HCT116 (cell line): ENCODE measurements around the gene TMED7. TPM values are rescaled to one million over a fixed set of nuclear protein-coding genes. Genes with fewer than 3 reads are reported as not detected.

Source experiments
- ATAC-seq: fragments of 200-7000 bp; cut with Tn5 transposase; 2 replicates; pipeline ENCODE4 v1.9.1; 2020; ENCODE audit warnings: mild to moderate bottlenecking, moderate library complexity
- BruUV-seq: library from RNA; stranded (reverse); fragments of 400-500 nt; replicated peaks from 2 replicates; lab custom pipeline; 2021; lab: Mats Ljungman, UMichigan
- CTCF ChIA-PET: fragments of 300-600 bp; sonication (Branson Sonifier 250); formaldehyde crosslinking; loops from one replicate; lab custom pipeline; 2021; ENCODE audit warnings: antibody characterized with exemption; lab: Charles Lee
- POLR2A ChIA-PET: fragments of 300-600, 350-600 bp; sonication (Branson Sonifier 250); formaldehyde crosslinking; loops from one replicate; lab custom pipeline; 2021; ENCODE audit warnings: antibody characterized with exemption; lab: Charles Lee
- RAD21 ChIA-PET, 2 experiments: fragments of 300-600 bp; sonication (Branson Sonifier 250); formaldehyde crosslinking; loops; one replicate each; lab custom pipeline; 2023; ENCODE audit warnings: low total read pairs in 2 of 2; ENCODE audit not compliant: uncharacterized antibody in 2 of 2, unreplicated experiment in 2 of 2, low non-redundant PET in 1 of 2; lab: Charles Lee
- DNase-seq: peaks from one replicate; pipeline ENCODE4 v3.0.0-alpha.2; 2010; ENCODE audit warnings: low read depth, low spot score
- H2AFZ ChIP-seq: fragments of 200-600 bp; shearing (Covaris generic), sonication (generic); 2 replicates; pipeline ENCODE4 v1.6.1; 2017; ENCODE audit warnings: low read depth, mixed run types, mixed read lengths, antibody characterized with exemption, low read length; ENCODE audit not compliant: poor library complexity, severe bottlenecking
- H3K27ac ChIP-seq: 2 replicates; pipeline ENCODE4 v1.5.1; 2012; ENCODE audit warnings: low read depth, low read length
- H3K27me3 ChIP-seq: fragments of 200-600 bp; sonication (generic); 2 replicates; pipeline ENCODE4 v1.6.1; 2016; ENCODE audit warnings: mixed run types, low read length, mixed read lengths; ENCODE audit not compliant: insufficient read depth
- H3K36me3 ChIP-seq, 2 experiments: fragments of 200-500 bp in 1 of 2; fragments of 200-600 bp in 1 of 2; sonication (Bioruptor generic) in 1 of 2; sonication (generic) in 1 of 2; 2 replicates each; pipeline versions ENCODE4 v1.5.1 to v1.6.1; 2014 to 2016; ENCODE audit warnings: low read length in 2 of 2, inconsistent platforms in 1 of 2, mixed read lengths in 1 of 2, mixed run types in 1 of 2; ENCODE audit not compliant: insufficient read depth in 2 of 2, control insufficient read depth in 1 of 2
- H3K4me1 ChIP-seq, 2 experiments: fragments of 200-600 bp in 1 of 2; sonication (generic) in 1 of 2; 2 replicates each; pipeline versions ENCODE4 v1.5.1 to v1.6.1; 2012 to 2017; ENCODE audit warnings: low read length in 2 of 2, inconsistent platforms in 1 of 2, mild to moderate bottlenecking in 1 of 2, mixed read lengths in 1 of 2, mixed run types in 1 of 2, moderate library complexity in 1 of 2; ENCODE audit not compliant: insufficient read depth in 2 of 2, control insufficient read depth in 1 of 2
- H3K4me2 ChIP-seq: fragments of 200-600 bp; sonication (generic); 2 replicates; pipeline ENCODE4 v1.6.1; 2017; ENCODE audit warnings: mixed run types, low read length, mixed read lengths
- H3K4me3 ChIP-seq, 2 experiments: fragments of 200-600 bp in 1 of 2; sonication (generic) in 1 of 2; replicated peaks in 1 of 2; 2 replicates each; pipeline ENCODE4 v1.5.1; 2011 to 2016; ENCODE audit warnings: low read length in 2 of 2, control low read depth in 1 of 2, low read depth in 1 of 2, mild to moderate bottlenecking in 1 of 2, mixed read lengths in 1 of 2, mixed run types in 1 of 2
- H3K79me2 ChIP-seq: fragments of 200-600 bp; sonication (generic); 2 replicates; pipeline ENCODE4 v1.6.1; 2017; ENCODE audit warnings: mild to moderate bottlenecking, mixed run types, low read length, moderate library complexity, mixed read lengths; ENCODE audit not compliant: insufficient read depth
- H3K9ac ChIP-seq: fragments of 200-600 bp; sonication (generic); 2 replicates; pipeline ENCODE4 v1.6.1; 2016; ENCODE audit warnings: low read length, mixed read lengths
- H3K9me2 ChIP-seq: fragments of 200-600 bp; sonication (generic), shearing (Covaris generic); 2 replicates; pipeline ENCODE4 v1.6.1; 2017; ENCODE audit warnings: mixed run types, mild to moderate bottlenecking, moderate library complexity; ENCODE audit not compliant: insufficient read depth
- H3K9me3 ChIP-seq, 2 experiments: fragments of 200-500 bp in 1 of 2; fragments of 200-600 bp in 1 of 2; sonication (Bioruptor generic) in 1 of 2; sonication (generic) in 1 of 2; 2 replicates each; pipeline ENCODE4 v1.6.1; 2014 to 2017; ENCODE audit warnings: low read length in 2 of 2, mixed read lengths in 2 of 2, inconsistent platforms in 1 of 2, low read depth in 1 of 2, mild to moderate bottlenecking in 1 of 2, mixed run types in 1 of 2, moderate library complexity in 1 of 2; ENCODE audit not compliant: control insufficient read depth in 1 of 2, insufficient read depth in 1 of 2
- H4K20me1 ChIP-seq: fragments of 200-600 bp; sonication (generic), shearing (Covaris generic); 2 replicates; pipeline ENCODE4 v1.6.1; 2017; ENCODE audit warnings: mixed run types, mild to moderate bottlenecking, moderate library complexity; ENCODE audit not compliant: insufficient read depth
- CBX3 ChIP-seq: IDR thresholded peaks from 2 replicates; pipeline ENCODE4 v1.6.1; 2012; ENCODE audit warnings: low read depth
- CEBPB ChIP-seq: IDR thresholded peaks from 2 replicates; pipeline ENCODE4 v1.6.1; 2012; ENCODE audit warnings: low read depth
- ELF1 ChIP-seq: IDR thresholded peaks from 2 replicates; pipeline ENCODE4 v1.6.1; 2012; ENCODE audit warnings: low read depth, borderline replicate concordance
- EZH2 ChIP-seq: fragments of 200-600 bp; sonication (generic); IDR thresholded peaks from 2 replicates; pipeline ENCODE4 v1.6.1; 2017; ENCODE audit warnings: antibody characterized with exemption, mixed run types
- EZH2phosphoT487 ChIP-seq: fragments of 200-600 bp; IDR thresholded peaks from 2 replicates; pipeline ENCODE4 v1.6.1; 2018; ENCODE audit warnings: antibody characterized with exemption, borderline replicate concordance
- JUND ChIP-seq: IDR thresholded peaks from 2 replicates; pipeline ENCODE4 v1.6.1; 2012
- POLR2A ChIP-seq: IDR thresholded peaks from 2 replicates; pipeline ENCODE4 v1.7.0; 2011; ENCODE audit warnings: borderline replicate concordance; ENCODE audit not compliant: insufficient read depth, insufficient read length; ENCODE audit errors: extremely low read depth
- POLR2AphosphoS5 ChIP-seq: IDR thresholded peaks from 2 replicates; pipeline ENCODE4 v1.6.1; 2011; ENCODE audit warnings: mild to moderate bottlenecking, low read depth, low read length, moderate library complexity
- RAD21 ChIP-seq: IDR thresholded peaks from 2 replicates; pipeline ENCODE4 v1.6.1; 2012; ENCODE audit warnings: low read depth, mild to moderate bottlenecking
- SIN3A ChIP-seq: IDR thresholded peaks from 2 replicates; pipeline ENCODE4 v1.6.1; 2012; ENCODE audit warnings: low read depth
- SP1 ChIP-seq: IDR thresholded peaks from 2 replicates; pipeline ENCODE4 v1.6.1; 2012; ENCODE audit warnings: low read depth
- SRF ChIP-seq: IDR thresholded peaks from 2 replicates; pipeline ENCODE4 v1.6.1; 2012; ENCODE audit warnings: low read depth
- TCF7L2 ChIP-seq: IDR thresholded peaks from 2 replicates; pipeline ENCODE4 v1.7.0; 2011; ENCODE audit warnings: borderline replicate concordance, inconsistent platforms; ENCODE audit not compliant: insufficient read depth, insufficient read length; ENCODE audit errors: extremely low read depth
- YY1 ChIP-seq: IDR thresholded peaks from 2 replicates; pipeline ENCODE4 v1.6.1; 2011; ENCODE audit warnings: low read length, low read depth, moderate library complexity, mild to moderate bottlenecking; ENCODE audit not compliant: insufficient replicate concordance; ENCODE audit errors: extremely low read depth
- ZFX ChIP-seq: fragments of 450-650 bp; IDR thresholded peaks from 2 replicates; pipeline ENCODE4 v1.6.1; 2017
- ZNF274 ChIP-seq: fragments of 200-500 bp; sonication (Bioruptor generic); IDR thresholded peaks from 2 replicates; pipeline ENCODE4 v1.6.1; 2014; ENCODE audit warnings: mild to moderate bottlenecking, low read depth, low read length, inconsistent platforms
- intact Hi-C: fragments of 100-400 bp; cut with micrococcal nuclease; formaldehyde crosslinking; loops from 2 replicates; pipeline ENCODE4 v1.10.0; 2022
- total RNA-seq: library from RNA; stranded (reverse); gene quantifications from one replicate; pipeline ENCODE4 v1.2.1, GENCODE V29; 2021; ENCODE audit not compliant: unreplicated experiment
- TF ChIP-seq, protein P1 (sequence below): IDR thresholded peaks from 2 replicates; pipeline ENCODE4 v1.6.1; 2012; ENCODE audit warnings: low read depth
- TF ChIP-seq, protein P2 (sequence below): IDR thresholded peaks from 2 replicates; pipeline ENCODE4 v1.6.1; 2012
- TF ChIP-seq, protein P3 (sequence below), 3 experiments: fragments of 200-600 bp in 1 of 3; sonication (generic) in 1 of 3; IDR thresholded peaks in 2 of 3; conservative IDR thresholded peaks in 1 of 3; 2 replicates each; pipeline ENCODE4 v1.5.1; 2012 to 2017; ENCODE audit warnings: low read depth in 2 of 3, low read length in 2 of 3, antibody characterized with exemption in 1 of 3, borderline replicate concordance in 1 of 3, control low read depth in 1 of 3, mild to moderate bottlenecking in 1 of 3, mixed read lengths in 1 of 3, mixed run types in 1 of 3, moderate library complexity in 1 of 3; ENCODE audit not compliant: insufficient read depth in 1 of 3

Gene TMED7
- total RNA-seq, 1 experiment from 2014 or later: 167 TPM

DNA sequence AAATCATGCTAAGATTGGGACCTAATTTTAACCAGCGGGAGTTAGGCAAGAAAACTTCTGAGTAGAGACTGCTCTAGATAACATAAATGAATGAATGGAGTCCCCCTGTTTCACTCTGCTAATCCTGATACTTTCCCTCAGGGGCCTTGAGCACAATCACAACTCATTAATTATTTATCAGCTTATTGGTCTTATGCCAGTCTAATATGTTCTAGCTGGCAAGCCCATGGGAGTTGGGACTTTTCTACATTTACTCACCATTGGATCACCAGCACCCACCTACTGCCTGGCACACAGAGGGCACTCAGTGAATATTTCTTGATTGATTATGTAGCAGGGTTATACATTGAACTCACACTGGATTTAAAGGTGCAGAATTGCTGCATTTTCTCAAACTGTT lies 13.5 kb upstream of the TMED7 start (continued):
- TF ChIP-seq CEBPB (no peak), JUND (no peak), CBX3 (no peak), SP1 (no peak), EZH2 (no peak), EZH2phosphoT487 (no peak), RAD21 (no peak), ZFX (no peak)

DNA sequence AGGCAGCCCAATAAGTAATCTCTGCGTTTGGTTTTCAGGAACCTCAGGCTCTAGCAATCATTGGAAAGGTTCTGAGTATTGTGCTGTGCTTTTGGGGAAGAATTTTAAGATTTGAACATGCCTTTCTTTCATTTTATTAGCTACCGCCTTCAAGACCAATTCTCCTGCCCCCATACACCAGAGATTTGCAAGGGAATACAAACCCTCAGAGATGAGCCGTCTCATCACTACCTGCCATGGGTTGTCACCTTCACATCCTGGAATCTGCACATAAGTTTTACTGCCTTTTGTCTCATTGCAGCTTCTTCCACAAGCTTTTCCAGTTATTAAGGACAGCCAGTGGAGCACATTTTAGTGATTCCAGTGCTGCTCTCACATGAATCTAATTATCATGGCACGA lies 11.7 kb upstream of the TMED7 start:
- H3K9me3 ChIP-seq: no peaks in the 10 kb centered on the region
- no peak overlapping the region for H3K4me2 ChIP-seq
- no peak overlapping the region for H3K9ac ChIP-seq
- CTCF ChIA-PET: no interaction called here
- no peaks in the 10 kb centered on the region for H3K9me2 ChIP-seq
- BruUV-seq: no TSS peak
- H3K79me2 ChIP-seq: no peaks in the 10 kb centered on the region
- no peak overlapping the region for H3K4me3 ChIP-seq
- RAD21 ChIA-PET: no interaction called here
- POLR2A ChIA-PET: no interaction called here
- H3K27me3 ChIP-seq: no peaks in the 10 kb centered on the region
- no peak for ATAC-seq
- no peaks in the 10 kb centered on the region for H3K36me3 ChIP-seq
- no peak overlapping the region for H3K27ac ChIP-seq
- intact Hi-C loops: no loop called here
- TF ChIP-seq, protein P1, sequence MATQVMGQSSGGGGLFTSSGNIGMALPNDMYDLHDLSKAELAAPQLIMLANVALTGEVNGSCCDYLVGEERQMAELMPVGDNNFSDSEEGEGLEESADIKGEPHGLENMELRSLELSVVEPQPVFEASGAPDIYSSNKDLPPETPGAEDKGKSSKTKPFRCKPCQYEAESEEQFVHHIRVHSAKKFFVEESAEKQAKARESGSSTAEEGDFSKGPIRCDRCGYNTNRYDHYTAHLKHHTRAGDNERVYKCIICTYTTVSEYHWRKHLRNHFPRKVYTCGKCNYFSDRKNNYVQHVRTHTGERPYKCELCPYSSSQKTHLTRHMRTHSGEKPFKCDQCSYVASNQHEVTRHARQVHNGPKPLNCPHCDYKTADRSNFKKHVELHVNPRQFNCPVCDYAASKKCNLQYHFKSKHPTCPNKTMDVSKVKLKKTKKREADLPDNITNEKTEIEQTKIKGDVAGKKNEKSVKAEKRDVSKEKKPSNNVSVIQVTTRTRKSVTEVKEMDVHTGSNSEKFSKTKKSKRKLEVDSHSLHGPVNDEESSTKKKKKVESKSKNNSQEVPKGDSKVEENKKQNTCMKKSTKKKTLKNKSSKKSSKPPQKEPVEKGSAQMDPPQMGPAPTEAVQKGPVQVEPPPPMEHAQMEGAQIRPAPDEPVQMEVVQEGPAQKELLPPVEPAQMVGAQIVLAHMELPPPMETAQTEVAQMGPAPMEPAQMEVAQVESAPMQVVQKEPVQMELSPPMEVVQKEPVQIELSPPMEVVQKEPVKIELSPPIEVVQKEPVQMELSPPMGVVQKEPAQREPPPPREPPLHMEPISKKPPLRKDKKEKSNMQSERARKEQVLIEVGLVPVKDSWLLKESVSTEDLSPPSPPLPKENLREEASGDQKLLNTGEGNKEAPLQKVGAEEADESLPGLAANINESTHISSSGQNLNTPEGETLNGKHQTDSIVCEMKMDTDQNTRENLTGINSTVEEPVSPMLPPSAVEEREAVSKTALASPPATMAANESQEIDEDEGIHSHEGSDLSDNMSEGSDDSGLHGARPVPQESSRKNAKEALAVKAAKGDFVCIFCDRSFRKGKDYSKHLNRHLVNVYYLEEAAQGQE: no peak
- no peak for TF ChIP-seq TCF7L2
- TF ChIP-seq RAD21: no peak
- TF ChIP-seq ZNF274: no peak
- no peak for TF ChIP-seq POLR2AphosphoS5
- no peak for TF ChIP-seq SP1
- no peak for TF ChIP-seq JUND
- no peak for TF ChIP-seq SRF
- TF ChIP-seq, protein P2, sequence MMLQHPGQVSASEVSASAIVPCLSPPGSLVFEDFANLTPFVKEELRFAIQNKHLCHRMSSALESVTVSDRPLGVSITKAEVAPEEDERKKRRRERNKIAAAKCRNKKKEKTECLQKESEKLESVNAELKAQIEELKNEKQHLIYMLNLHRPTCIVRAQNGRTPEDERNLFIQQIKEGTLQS: no peak
- no peak for TF ChIP-seq SIN3A
- TF ChIP-seq POLR2A: no peak
- no peak for TF ChIP-seq CBX3
- no peak for TF ChIP-seq YY1
- TF ChIP-seq ZFX: no peak
- TF ChIP-seq, protein P3, sequence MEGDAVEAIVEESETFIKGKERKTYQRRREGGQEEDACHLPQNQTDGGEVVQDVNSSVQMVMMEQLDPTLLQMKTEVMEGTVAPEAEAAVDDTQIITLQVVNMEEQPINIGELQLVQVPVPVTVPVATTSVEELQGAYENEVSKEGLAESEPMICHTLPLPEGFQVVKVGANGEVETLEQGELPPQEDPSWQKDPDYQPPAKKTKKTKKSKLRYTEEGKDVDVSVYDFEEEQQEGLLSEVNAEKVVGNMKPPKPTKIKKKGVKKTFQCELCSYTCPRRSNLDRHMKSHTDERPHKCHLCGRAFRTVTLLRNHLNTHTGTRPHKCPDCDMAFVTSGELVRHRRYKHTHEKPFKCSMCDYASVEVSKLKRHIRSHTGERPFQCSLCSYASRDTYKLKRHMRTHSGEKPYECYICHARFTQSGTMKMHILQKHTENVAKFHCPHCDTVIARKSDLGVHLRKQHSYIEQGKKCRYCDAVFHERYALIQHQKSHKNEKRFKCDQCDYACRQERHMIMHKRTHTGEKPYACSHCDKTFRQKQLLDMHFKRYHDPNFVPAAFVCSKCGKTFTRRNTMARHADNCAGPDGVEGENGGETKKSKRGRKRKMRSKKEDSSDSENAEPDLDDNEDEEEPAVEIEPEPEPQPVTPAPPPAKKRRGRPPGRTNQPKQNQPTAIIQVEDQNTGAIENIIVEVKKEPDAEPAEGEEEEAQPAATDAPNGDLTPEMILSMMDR (IDR thresholded peaks at IDR 0.05 in 2 of 3, conservative IDR thresholded peaks at IDR 0.05 in 1 of 3; ENCODE audit: borderline replicate concordance in 1 of 3, insufficient read depth in 1 of 3, low read depth in 2 of 3, low read length in 2 of 3): no peak
- TF ChIP-seq ELF1: no peak
- TF ChIP-seq EZH2phosphoT487: no peak
- DNase-seq: no peak
- H2AFZ ChIP-seq: no peak overlapping the region
- peaks cover 4 to 34% of the 10 kb centered on the region in 2 experiments; a peak in 3 of 4 replicates for H3K4me1 ChIP-seq
- no peaks in the 10 kb centered on the region for H4K20me1 ChIP-seq
